Left kidney (tissue), 2 donors: ENCODE results near the gene DDX43. TPM values are rescaled to one million over a fixed set of nuclear protein-coding genes. Genes with fewer than 3 reads are reported as not detected.
A peak's percentile ranks its signal among the peaks of the same experiment; 100 is the strongest.
"Not testable (repeated sequence)": the region's sequence is repeated elsewhere in the genome, so short reads cannot be mapped to it uniquely, and the experiment has no call there.

Experiments
- DNase-seq: peaks from one replicate; pipeline ENCODE4 v3.0.0-alpha.2; 2013
- polyA plus RNA-seq: library from polyadenylated mRNA; unstranded; fragments of 120-200 nt; gene quantifications from one replicate; pipeline ENCODE4 v1.2.1, GENCODE V29; 2013; ENCODE audit not compliant: insufficient read length

Gene DDX43
- polyA plus RNA-seq, 1 donor = 0.40 TPM

GRCh38 chr6:73388800-73389512 lies 5.7 kb upstream of the DDX43 start:
- peak; percentile 48 for DNase-seq

GRCh38 chr6:73389854-73390253 lies 4.8 kb upstream of the DDX43 start:
- DNase-seq = no peak

GRCh38 chr6:73391675-73392074 lies 3.0 kb upstream of the DDX43 start:
- DNase-seq = no peak

- not testable (repeated sequence) for DNase-seq
Measured at GRCh38 chr6:73392188-73392587, 2.4 kb upstream of the DDX43 start.

GRCh38 chr6:73393278-73393677 lies 1.4 kb upstream of the DDX43 start:
- DNase-seq = no peak

GRCh38 chr6:73395875-73396274 lies 1.2 kb downstream of the DDX43 start:
- DNase-seq = no peak

GRCh38 chr6:73400656-73401055 lies 6.0 kb downstream of the DDX43 start:
- no peak for DNase-seq

- DNase-seq = no peak
Measured at GRCh38 chr6:73409395-73409794, 14.8 kb downstream of the DDX43 start.

GRCh38 chr6:73413102-73413501 lies 18.5 kb downstream of the DDX43 start:
- no peak for DNase-seq

- DNase-seq = no peak
Measured at GRCh38 chr6:73418081-73418741, 23.6 kb downstream of the DDX43 start.

GRCh38 chr6:73421534-73421933 lies 26.9 kb downstream of the DDX43 start:
- no peak for DNase-seq

GRCh38 chr6:73435236-73435635 lies 40.6 kb downstream of the DDX43 start:
- no peak for DNase-seq

- DNase-seq = no peak
Measured at GRCh38 chr6:73443555-73443954, 48.9 kb downstream of the DDX43 start.

- peak; percentile 38 for DNase-seq
Measured at GRCh38 chr6:73451223-73452106, 56.8 kb downstream of the DDX43 start.

- DNase-seq = peak; percentile 37
Measured at GRCh38 chr6:73452107-73452461, 57.5 kb downstream of the DDX43 start, which contains the start of gene CGAS. TSS of gene CGAS (minus strand) at chr6:73452297. CDS start at chr6:73452181, 116 bp downstream.

- DNase-seq = no peak
Measured at GRCh38 chr6:73455865-73456629, 61.4 kb downstream of the DDX43 start.

- DNase-seq = not testable (repeated sequence)
Measured at GRCh38 chr6:73459474-73459873, 64.8 kb downstream of the DDX43 start.

GRCh38 chr6:73460056-73460455 lies 65.4 kb downstream of the DDX43 start:
- DNase-seq = no peak

- peak; percentile 89 for DNase-seq
Measured at GRCh38 chr6:73461537-73462350, 67.1 kb downstream of the DDX43 start, which contains the start of gene MTO1. TSS of gene MTO1 (plus strand) at chr6:73461737. CDS start at chr6:73461855, 118 bp downstream.
